ENCODE data around the gene SHC4. TPM values are rescaled to one million over a fixed set of nuclear protein-coding genes. Genes with fewer than 3 reads are reported as not detected.

The SHC4 gene
- total RNA-seq, 1 experiment from 2014 or later, result 0.44 TPM

GRCh38 chr15:48800245-48800644 is 163.5 kb downstream of the SHC4 start:
- intact Hi-C loops (cut with micrococcal nuclease; ENCODE audit: unreplicated experiment), result loop anchor here (10.0 kb wide), 1 partner anchor 155 kb away; the partner anchor contains the start of gene FBN1
- no peak overlapping the region for H2AFZ ChIP-seq
- ChIA-PET CTCF (no interaction called here), POLR2A (ENCODE audit: unreplicated experiment) (interaction anchor here (0.6 kb wide), 1 partner anchor 434 kb away, joined by 4 read pairs; no protein-coding TSS in a partner anchor)
- H3K79me2 ChIP-seq (ENCODE audit: low read depth), result peaks cover 19% of the 10 kb centered on the region
- TF ChIP-seq, protein P1, sequence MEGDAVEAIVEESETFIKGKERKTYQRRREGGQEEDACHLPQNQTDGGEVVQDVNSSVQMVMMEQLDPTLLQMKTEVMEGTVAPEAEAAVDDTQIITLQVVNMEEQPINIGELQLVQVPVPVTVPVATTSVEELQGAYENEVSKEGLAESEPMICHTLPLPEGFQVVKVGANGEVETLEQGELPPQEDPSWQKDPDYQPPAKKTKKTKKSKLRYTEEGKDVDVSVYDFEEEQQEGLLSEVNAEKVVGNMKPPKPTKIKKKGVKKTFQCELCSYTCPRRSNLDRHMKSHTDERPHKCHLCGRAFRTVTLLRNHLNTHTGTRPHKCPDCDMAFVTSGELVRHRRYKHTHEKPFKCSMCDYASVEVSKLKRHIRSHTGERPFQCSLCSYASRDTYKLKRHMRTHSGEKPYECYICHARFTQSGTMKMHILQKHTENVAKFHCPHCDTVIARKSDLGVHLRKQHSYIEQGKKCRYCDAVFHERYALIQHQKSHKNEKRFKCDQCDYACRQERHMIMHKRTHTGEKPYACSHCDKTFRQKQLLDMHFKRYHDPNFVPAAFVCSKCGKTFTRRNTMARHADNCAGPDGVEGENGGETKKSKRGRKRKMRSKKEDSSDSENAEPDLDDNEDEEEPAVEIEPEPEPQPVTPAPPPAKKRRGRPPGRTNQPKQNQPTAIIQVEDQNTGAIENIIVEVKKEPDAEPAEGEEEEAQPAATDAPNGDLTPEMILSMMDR (conservative IDR thresholded peaks at IDR 0.05), result no peak
- TF ChIP-seq EZH2 (IDR thresholded peaks at IDR 0.05; ENCODE audit: low read depth), result no peak
- no TSS peak for BruUV-seq (replicated peaks)
- H4K20me1 ChIP-seq (ENCODE audit: insufficient read depth), result no peaks in the 10 kb centered on the region
- 0 out of 2 replicates have a peak, but pooled peaks cover 3% of the 10 kb centered on the region for H3K36me3 ChIP-seq (ENCODE audit: low read depth)
- no peaks in the 10 kb centered on the region for H3K27me3 ChIP-seq (ENCODE audit: insufficient read depth, low read depth)
- H3K9me3 ChIP-seq (ENCODE audit: insufficient read depth, low read depth), result no peaks in the 10 kb centered on the region
- H3F3A ChIP-seq (ENCODE audit: insufficient read depth, low read depth), result no peaks in the 10 kb centered on the region
- H3K4me1 ChIP-seq (replicated peaks; ENCODE audit: insufficient read depth), result peaks cover 4% of the 10 kb centered on the region
- H3K27ac ChIP-seq, result no peak overlapping the region
- H3K4me2 ChIP-seq, result no peak overlapping the region
- no peak for DNase-seq
- H3K9me2 ChIP-seq (ENCODE audit: insufficient read depth), result no peaks in the 10 kb centered on the region
- no peak overlapping the region for H3K4me3 ChIP-seq

DNA sequence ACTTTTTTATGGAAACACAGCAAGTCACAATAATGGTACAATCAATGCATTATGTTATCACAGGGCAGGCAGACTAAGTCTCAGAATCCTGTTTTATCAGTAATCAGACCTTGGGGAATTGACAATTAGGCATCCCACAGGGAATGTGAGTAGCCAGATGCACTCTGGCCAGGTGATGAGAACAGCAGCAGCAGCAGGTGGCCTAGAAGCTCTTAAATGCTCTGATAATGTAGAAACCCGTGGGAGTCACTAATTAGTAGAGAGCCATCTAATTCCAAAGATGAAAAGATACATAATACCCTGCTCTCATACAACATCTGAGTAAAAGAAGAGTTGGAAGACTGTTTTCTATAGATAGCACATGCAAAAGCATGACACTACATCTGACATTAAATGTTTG is 165.4 kb downstream of the SHC4 start:
- H3K9me3 ChIP-seq (ENCODE audit: insufficient read depth, low read depth), result no peaks in the 10 kb centered on the region
- peaks cover 17% of the 10 kb centered on the region for H3K79me2 ChIP-seq (ENCODE audit: low read depth)
- ChIA-PET POLR2A (ENCODE audit: unreplicated experiment) (no interaction called here), CTCF (interaction anchor here (0.6 to 0.7 kb wide), 3 partner anchors 81 to 925 kb away, joined by 3 to 4 read pairs (median 4); no protein-coding TSS in a partner anchor)
- H3K27me3 ChIP-seq (ENCODE audit: insufficient read depth, low read depth), result no peaks in the 10 kb centered on the region
- DNase-seq, result no peak
- no TSS peak for BruUV-seq (replicated peaks)
- no peak overlapping the region for H3K4me3 ChIP-seq
- H4K20me1 ChIP-seq (ENCODE audit: insufficient read depth), result no peaks in the 10 kb centered on the region; the same call in 1 of the 2 replicates
- H2AFZ ChIP-seq, result no peak overlapping the region
- H3K4me2 ChIP-seq, result no peak overlapping the region
- intact Hi-C loops (cut with micrococcal nuclease; ENCODE audit: unreplicated experiment), result no loop called here
- no peaks in the 10 kb centered on the region for H3F3A ChIP-seq (ENCODE audit: insufficient read depth, low read depth)
- H3K9me2 ChIP-seq (ENCODE audit: insufficient read depth), result no peaks in the 10 kb centered on the region
- 0 out of 2 replicates have a peak, but pooled peaks cover 3% of the 10 kb centered on the region for H3K36me3 ChIP-seq (ENCODE audit: low read depth)
- no peak overlapping the region for H3K27ac ChIP-seq
- peaks cover 15% of the 10 kb centered on the region for H3K4me1 ChIP-seq (replicated peaks; ENCODE audit: insufficient read depth)
- TF ChIP-seq, protein P1 (conservative IDR thresholded peaks at IDR 0.05), result no peak
- no peak for TF ChIP-seq EZH2 (IDR thresholded peaks at IDR 0.05; ENCODE audit: low read depth)

DNA sequence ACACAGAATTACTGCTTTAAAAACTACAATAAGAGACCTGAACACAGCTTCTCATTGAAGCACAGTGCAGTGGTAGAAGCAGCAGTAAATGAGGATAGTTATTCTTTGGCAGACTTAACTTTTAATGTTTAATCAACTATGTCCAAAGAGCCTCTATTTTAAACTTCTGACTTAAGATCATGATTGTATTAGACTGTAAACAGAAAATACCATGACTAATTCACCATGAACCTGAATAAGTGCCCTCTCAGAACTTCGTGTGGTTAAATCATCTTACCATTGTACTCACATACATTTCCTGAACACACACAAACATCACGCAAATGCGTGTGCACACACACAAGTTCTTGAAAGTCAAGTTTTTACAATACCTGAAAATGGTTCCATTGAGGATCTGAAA is 166.8 kb downstream of the SHC4 start:
- no peak overlapping the region for H3K4me3 ChIP-seq
- no peak overlapping the region for H3K27ac ChIP-seq
- no peaks in the 10 kb centered on the region for H3K9me3 ChIP-seq (ENCODE audit: insufficient read depth, low read depth)
- no peaks in the 10 kb centered on the region for H3F3A ChIP-seq (ENCODE audit: insufficient read depth, low read depth)
- TF ChIP-seq EZH2 (IDR thresholded peaks at IDR 0.05; ENCODE audit: low read depth), result no peak
- TF ChIP-seq, protein P1 (conservative IDR thresholded peaks at IDR 0.05), result no peak
- no TSS peak for BruUV-seq (replicated peaks)
- peaks cover 17% of the 10 kb centered on the region for H3K79me2 ChIP-seq (ENCODE audit: low read depth)
- no peak for DNase-seq
- H3K4me1 ChIP-seq (replicated peaks; ENCODE audit: insufficient read depth), result peaks cover 15% of the 10 kb centered on the region
- H2AFZ ChIP-seq, result no peak overlapping the region
- ChIA-PET POLR2A (ENCODE audit: unreplicated experiment) (no interaction called here), CTCF (no interaction called here)
- H4K20me1 ChIP-seq (ENCODE audit: insufficient read depth), result no peaks in the 10 kb centered on the region; the same call in 1 of the 2 replicates
- H3K9me2 ChIP-seq (ENCODE audit: insufficient read depth), result no peaks in the 10 kb centered on the region
- H3K27me3 ChIP-seq (ENCODE audit: insufficient read depth, low read depth), result no peaks in the 10 kb centered on the region
- H3K4me2 ChIP-seq, result no peak overlapping the region
- H3K36me3 ChIP-seq (ENCODE audit: low read depth), result no peaks in the 10 kb centered on the region
- intact Hi-C loops (cut with micrococcal nuclease; ENCODE audit: unreplicated experiment), result no loop called here

Data from PC-9 (cell line).